Astrocyte (in vitro differentiated cells and primary cell): Measurements from ENCODE around the gene MEGF8. TPM values are rescaled to one million over a fixed set of nuclear protein-coding genes. Genes with fewer than 3 reads are reported as not detected.

Experiments
- DNase-seq: peaks from one replicate; pipeline ENCODE4 v3.0.0-alpha.2; 2010; ENCODE audit warnings: low read depth
- FAIRE-seq: peaks from 2 replicates; lab custom pipeline; 2011; peaks lifted over from hg19 to GRCh38; lab: Jason Lieb, UNC
- H2AFZ ChIP-seq: 2 replicates; pipeline ENCODE4 v1.6.0; 2012; ENCODE audit warnings: low read depth, low read length, inconsistent platforms
- H3K27ac ChIP-seq: 2 replicates; pipeline ENCODE4 v1.5.1; 2011; ENCODE audit warnings: low read depth, low read length, inconsistent platforms
- H3K27me3 ChIP-seq: 2 replicates; pipeline ENCODE4 v1.6.0; 2011; ENCODE audit warnings: low read length, inconsistent platforms; ENCODE audit not compliant: insufficient read depth
- H3K36me3 ChIP-seq: 2 replicates; pipeline ENCODE4 v1.5.1; 2011; ENCODE audit warnings: low read length, inconsistent platforms; ENCODE audit not compliant: insufficient read depth
- H3K4me1 ChIP-seq: 2 replicates; pipeline ENCODE4 v1.5.1; 2011; ENCODE audit warnings: low read length, inconsistent platforms; ENCODE audit not compliant: insufficient read depth
- H3K4me2 ChIP-seq: 2 replicates; pipeline ENCODE4 v1.6.0; 2012; ENCODE audit warnings: low read length, inconsistent platforms
- H3K4me3 ChIP-seq: 2 replicates; pipeline ENCODE4 v1.5.1; 2011; ENCODE audit warnings: low read depth, mild to moderate bottlenecking, low read length, inconsistent platforms; ENCODE audit not compliant: insufficient read depth
- H3K79me2 ChIP-seq: 2 replicates; pipeline ENCODE4 v1.6.0; 2012; ENCODE audit warnings: mild to moderate bottlenecking, low read length, inconsistent platforms; ENCODE audit not compliant: insufficient read depth
- H3K9ac ChIP-seq: 2 replicates; pipeline ENCODE4 v1.6.0; 2012; ENCODE audit warnings: mild to moderate bottlenecking, low read length, inconsistent platforms
- H3K9me3 ChIP-seq: 2 replicates; pipeline ENCODE4 v1.5.1; 2012; ENCODE audit warnings: low read depth, mild to moderate bottlenecking, low read length, inconsistent platforms; ENCODE audit not compliant: insufficient read depth
- H4K20me1 ChIP-seq: 2 replicates; pipeline ENCODE4 v1.6.0; 2012; ENCODE audit warnings: low read length, inconsistent platforms; ENCODE audit not compliant: insufficient read depth
- H3K27ac Mint-ChIP-seq: one replicate; pipeline ENCODE4 v1.8.0; 2021; ENCODE audit warnings: mild to moderate bottlenecking, mixed read lengths; ENCODE audit not compliant: unreplicated experiment
- H3K27me3 Mint-ChIP-seq: one replicate; pipeline ENCODE4 v1.8.0; 2021; ENCODE audit warnings: low read depth, mixed read lengths; ENCODE audit not compliant: unreplicated experiment
- H3K36me3 Mint-ChIP-seq: one replicate; pipeline ENCODE4 v1.8.0; 2021; ENCODE audit warnings: low read depth, mixed read lengths; ENCODE audit not compliant: unreplicated experiment
- H3K4me1 Mint-ChIP-seq: one replicate; pipeline ENCODE4 v1.8.0; 2021; ENCODE audit warnings: low read depth, mixed read lengths; ENCODE audit not compliant: unreplicated experiment
- H3K4me3 Mint-ChIP-seq: one replicate; pipeline ENCODE4 v1.8.0; 2021; ENCODE audit warnings: mild to moderate bottlenecking, moderate library complexity, mixed read lengths; ENCODE audit not compliant: unreplicated experiment
- H3K9me3 Mint-ChIP-seq: one replicate; pipeline ENCODE4 v1.8.0; 2021; ENCODE audit warnings: mild to moderate bottlenecking, mixed read lengths; ENCODE audit not compliant: unreplicated experiment
- CTCF ChIP-seq: IDR thresholded peaks from 2 replicates; pipeline ENCODE4 v1.5.1; 2011; ENCODE audit warnings: low read depth, mild to moderate bottlenecking, inconsistent platforms, low read length, moderate library complexity; ENCODE audit not compliant: insufficient read depth
- EZH2 ChIP-seq: IDR thresholded peaks from 2 replicates; pipeline ENCODE4 v1.6.1; 2012; ENCODE audit warnings: mild to moderate bottlenecking, low read length, inconsistent platforms; ENCODE audit not compliant: insufficient read depth
- total RNA-seq: library from RNA; stranded (reverse); gene quantifications from 2 replicates; pipeline ENCODE4 v1.2.1, GENCODE V29; 2021

MEGF8 gene
- total RNA-seq, 1 donor from 2014 or later = 42.0 TPM

DNA sequence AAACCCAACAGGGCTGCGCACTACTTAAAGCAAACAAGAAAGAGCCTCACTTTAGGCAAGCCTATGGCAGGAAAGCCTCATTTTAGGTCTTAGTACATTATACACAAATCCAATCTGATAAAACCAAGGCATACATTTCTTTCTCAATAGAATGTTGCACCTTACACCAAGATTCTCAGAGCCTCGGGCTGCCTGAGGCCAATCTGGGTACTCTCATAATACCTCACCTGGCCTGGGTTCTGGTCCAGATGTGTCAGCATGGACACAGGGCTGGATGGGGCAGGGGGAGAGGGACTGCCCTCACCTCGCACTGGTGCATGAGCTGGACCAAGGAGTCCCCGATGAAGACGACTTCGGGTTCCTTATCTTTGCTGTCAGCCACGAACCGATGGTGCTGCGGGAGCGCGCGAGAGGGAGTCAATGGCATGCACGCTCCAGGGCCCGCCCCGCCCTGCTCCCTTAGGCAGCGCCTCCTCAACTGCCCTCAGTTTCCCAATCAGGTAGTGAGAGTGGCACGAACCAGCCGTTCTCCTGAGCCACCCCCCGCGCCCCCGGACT lies 23.7 kb upstream of the MEGF8 start, which contains the start of gene PRR19:
TSS of gene PRR19 (plus strand) at position 487 of the 558 bp plus-strand sequence. CDS start 7,453 bp downstream, outside the sequence.
- Mint-ChIP-seq H3K27ac (no peak within 1 kb of the TSS), H3K4me3 (peak within 1 kb of the TSS; percentile 89), H3K36me3 (peaks cover 7% of the 10 kb centered on the region), H3K4me1 (peaks cover 3% of the 10 kb centered on the region), H3K9me3 (no peaks in the 10 kb centered on the region), H3K27me3 (no peaks in the 10 kb centered on the region)
- peak within 1 kb of the TSS; percentile 82 for H3K9ac ChIP-seq
- H3K4me3 ChIP-seq = peak within 1 kb of the TSS; percentile 82
- no peaks in the 10 kb centered on the region for H3K27me3 ChIP-seq
- H4K20me1 ChIP-seq = peaks cover 2% of the 10 kb centered on the region
- peak within 1 kb of the TSS; percentile 95 for H3K4me2 ChIP-seq
- DNase-seq (no peak), FAIRE-seq (no peak)
- H3K4me1 ChIP-seq = peaks cover 16% of the 10 kb centered on the region
- peaks cover 7% of the 10 kb centered on the region for H3K79me2 ChIP-seq
- H3K36me3 ChIP-seq = peaks cover 4% of the 10 kb centered on the region
- H3K9me3 ChIP-seq = no peaks in the 10 kb centered on the region
- TF ChIP-seq EZH2 (no peak), CTCF (no peak)
- peak within 1 kb of the TSS; percentile 92 for H2AFZ ChIP-seq
- H3K27ac ChIP-seq = peak within 1 kb of the TSS; percentile 57

GRCh38 chr19:42303101-42303464 lies 22.4 kb upstream of the MEGF8 start:
- FAIRE-seq = no peak
- Histone ChIP-seq H3K79me2 (peaks cover 7% of the 10 kb centered on the region), H3K9me3 (no peaks in the 10 kb centered on the region), H4K20me1 (no peaks in the 10 kb centered on the region), H3K4me3 (peak overlapping the region; percentile 82), H3K27ac (peak overlapping the region; percentile 4), H3K9ac (peak overlapping the region; percentile 82), H2AFZ (peak overlapping the region; percentile 92), H3K4me2 (peak overlapping the region; percentile 95), H3K27me3 (no peaks in the 10 kb centered on the region), H3K36me3 (no peaks in the 10 kb centered on the region), H3K4me1 (peaks cover 16% of the 10 kb centered on the region)
- H3K9me3 Mint-ChIP-seq = no peaks in the 10 kb centered on the region
- peaks cover 5% of the 10 kb centered on the region for H3K36me3 Mint-ChIP-seq
- H3K27me3 Mint-ChIP-seq = no peaks in the 10 kb centered on the region
- no peak overlapping the region for H3K27ac Mint-ChIP-seq
- TF ChIP-seq EZH2 (no peak), CTCF (no peak)
- peak overlapping the region; percentile 89 for H3K4me3 Mint-ChIP-seq
- H3K4me1 Mint-ChIP-seq = peaks cover 3% of the 10 kb centered on the region
- DNase-seq = no peak

- Histone ChIP-seq H2AFZ (no peak overlapping the region), H3K4me1 (peaks cover 16% of the 10 kb centered on the region), H3K27ac (no peak overlapping the region), H3K79me2 (peaks cover 7% of the 10 kb centered on the region), H3K4me2 (no peak overlapping the region), H3K4me3 (no peak overlapping the region), H3K9ac (no peak overlapping the region), H3K9me3 (no peaks in the 10 kb centered on the region), H3K27me3 (no peaks in the 10 kb centered on the region), H4K20me1 (no peaks in the 10 kb centered on the region), H3K36me3 (no peaks in the 10 kb centered on the region)
- DNase-seq = no peak
- peaks cover 3% of the 10 kb centered on the region for H3K4me1 Mint-ChIP-seq
- TF ChIP-seq EZH2 (no peak), CTCF (no peak)
- no peak for FAIRE-seq
- H3K27ac Mint-ChIP-seq = no peak overlapping the region
- H3K27me3 Mint-ChIP-seq = no peaks in the 10 kb centered on the region
- H3K4me3 Mint-ChIP-seq = peak overlapping the region; percentile 89
- peaks cover 5% of the 10 kb centered on the region for H3K36me3 Mint-ChIP-seq
- H3K9me3 Mint-ChIP-seq = no peaks in the 10 kb centered on the region
Measured at GRCh38 chr19:42303876-42304275, 21.6 kb upstream of the MEGF8 start.
